ENCODE measurements around the gene TRIM66. TPM values are rescaled to one million over a fixed set of nuclear protein-coding genes. Genes with fewer than 3 reads are reported as not detected.

TRIM66 gene
- under 1 TPM; 0.48 to 0.97 (median 0.55) TPM for polyA plus RNA-seq

GRCh38 chr11:8682303-8683114, at the start of gene TRIM66, which contains the start of gene RPL27A:
Gene TRIM66, minus strand, starts transcription at chr11:8682665. Its CDS starts 10,391 bp downstream, at chr11:8672274.
Gene RPL27A, plus strand, starts transcription at chr11:8682792. Its CDS starts 22 bp downstream, at chr11:8682814.
- Mint-ChIP-seq H3K27me3 (ENCODE audit: low read depth in 3 of 3) (peaks cover 2 to 13% (median 13%) of the 10 kb centered on the region in 3 donors), H3K4me3 (peak within 1 kb of the TSS; percentile 93 to 96 (median 95)), H3K27ac (peak within 1 kb of the TSS; percentile 94 to 99 (median 97)), H3K9me3 (no peaks in the 10 kb centered on the region), H3K36me3 (peaks cover 17 to 25% (median 17%) of the 10 kb centered on the region in 3 donors), H3K4me1 (peaks cover 48 to 56% of the 10 kb centered on the region in 2 donors)
- peak; percentile 98 to 99 (median 98) for DNase-seq

- Mint-ChIP-seq H3K27me3 (ENCODE audit: low read depth in 3 of 3) (peaks cover 5% of the 10 kb centered on the region in 3 donors), H3K9me3 (no peaks in the 10 kb centered on the region), H3K4me1 (peaks cover 7 to 8% of the 10 kb centered on the region in 2 donors), H3K4me3 (no peak overlapping the region), H3K36me3 (no peaks in the 10 kb centered on the region), H3K27ac (peak overlapping the region in 1 of 6 donors; percentile 60)
- DNase-seq: no peak
These were observed 49.3 kb upstream of the TRIM66 start for GRCh38 chr11:8731647-8732323.

GRCh38 chr11:8730697-8731020, 48.2 kb upstream of the TRIM66 start:
- H3K9me3 Mint-ChIP-seq: no peaks in the 10 kb centered on the region

GRCh38 chr11:8729837-8730696, 47.6 kb upstream of the TRIM66 start:
- Mint-ChIP-seq H3K9me3 (no peaks in the 10 kb centered on the region), H3K36me3 (no peaks in the 10 kb centered on the region), H3K4me3 (no peak overlapping the region), H3K4me1 (peaks cover 7 to 8% of the 10 kb centered on the region in 2 donors), H3K27me3 (ENCODE audit: low read depth in 3 of 3) (peaks cover 5% of the 10 kb centered on the region in 3 donors), H3K27ac (no peak overlapping the region)
- DNase-seq: no peak

More at GRCh38 chr11:8730697-8731020, 48.2 kb upstream of the TRIM66 start:
- no peak overlapping the region for H3K4me3 Mint-ChIP-seq
- peaks cover 5% of the 10 kb centered on the region in 3 donors for H3K27me3 Mint-ChIP-seq (ENCODE audit: low read depth in 3 of 3)
- H3K36me3 Mint-ChIP-seq: no peaks in the 10 kb centered on the region
- H3K27ac Mint-ChIP-seq: no peak overlapping the region
- H3K4me1 Mint-ChIP-seq: peaks cover 7 to 8% of the 10 kb centered on the region in 2 donors
- DNase-seq: no peak

GRCh38 chr11:8729067-8729466, 46.6 kb upstream of the TRIM66 start:
- H3K9me3 Mint-ChIP-seq: no peaks in the 10 kb centered on the region
- no peak overlapping the region for H3K27ac Mint-ChIP-seq
- peaks cover 5% of the 10 kb centered on the region in 3 donors for H3K27me3 Mint-ChIP-seq (ENCODE audit: low read depth in 3 of 3)
- peaks cover 7 to 8% of the 10 kb centered on the region in 2 donors for H3K4me1 Mint-ChIP-seq
- DNase-seq: no peak
- H3K4me3 Mint-ChIP-seq: no peak overlapping the region
- H3K36me3 Mint-ChIP-seq: no peaks in the 10 kb centered on the region

GRCh38 chr11:8728563-8728962, 46.1 kb upstream of the TRIM66 start:
- H3K9me3 Mint-ChIP-seq: no peaks in the 10 kb centered on the region
- H3K4me3 Mint-ChIP-seq: no peak overlapping the region
- no peaks in the 10 kb centered on the region for H3K36me3 Mint-ChIP-seq
- no peak overlapping the region for H3K27ac Mint-ChIP-seq
- peaks cover 5% of the 10 kb centered on the region in 3 donors for H3K27me3 Mint-ChIP-seq (ENCODE audit: low read depth in 3 of 3)
- DNase-seq: no peak
- H3K4me1 Mint-ChIP-seq: peaks cover 7 to 8% of the 10 kb centered on the region in 2 donors

- no peaks in the 10 kb centered on the region for H3K9me3 Mint-ChIP-seq
- H3K27ac Mint-ChIP-seq: no peak overlapping the region
- H3K27me3 Mint-ChIP-seq (ENCODE audit: low read depth in 3 of 3): peaks cover 5% of the 10 kb centered on the region in 3 donors
- no peaks in the 10 kb centered on the region for H3K4me1 Mint-ChIP-seq
- no peaks in the 10 kb centered on the region for H3K36me3 Mint-ChIP-seq
- no peak for DNase-seq
- H3K4me3 Mint-ChIP-seq: no peak overlapping the region
These were observed 43.9 kb upstream of the TRIM66 start for GRCh38 chr11:8726395-8726794.

GRCh38 chr11:8724682-8725081, 42.2 kb upstream of the TRIM66 start:
- peaks cover 5 to 7% (median 5%) of the 10 kb centered on the region in 3 donors for H3K27me3 Mint-ChIP-seq (ENCODE audit: low read depth in 3 of 3)
- H3K27ac Mint-ChIP-seq: no peak overlapping the region
- no peak for DNase-seq
- no peaks in the 10 kb centered on the region for H3K36me3 Mint-ChIP-seq
- H3K9me3 Mint-ChIP-seq: no peaks in the 10 kb centered on the region
- no peak overlapping the region for H3K4me3 Mint-ChIP-seq
- H3K4me1 Mint-ChIP-seq: no peaks in the 10 kb centered on the region

- Mint-ChIP-seq H3K27me3 (ENCODE audit: low read depth in 3 of 3) (peaks cover 1 to 5% (median 3%) of the 10 kb centered on the region in 3 donors), H3K4me1 (no peaks in the 10 kb centered on the region), H3K27ac (no peak overlapping the region), H3K9me3 (no peaks in the 10 kb centered on the region), H3K36me3 (no peaks in the 10 kb centered on the region), H3K4me3 (no peak overlapping the region)
- DNase-seq: no peak
These were observed 41.2 kb upstream of the TRIM66 start for GRCh38 chr11:8723711-8724110.

GRCh38 chr11:8722809-8723208, 40.3 kb upstream of the TRIM66 start:
- Mint-ChIP-seq H3K27ac (no peak overlapping the region), H3K4me3 (no peak overlapping the region), H3K36me3 (no peaks in the 10 kb centered on the region), H3K9me3 (no peaks in the 10 kb centered on the region), H3K4me1 (no peaks in the 10 kb centered on the region), H3K27me3 (ENCODE audit: low read depth in 3 of 3) (peaks cover 1 to 5% (median 3%) of the 10 kb centered on the region in 3 donors)
- no peak for DNase-seq

GRCh38 chr11:8721609-8722500, 39.4 kb upstream of the TRIM66 start:
- Mint-ChIP-seq H3K36me3 (no peaks in the 10 kb centered on the region), H3K4me1 (peaks cover 2 to 6% of the 10 kb centered on the region in 2 donors), H3K9me3 (no peaks in the 10 kb centered on the region), H3K27me3 (ENCODE audit: low read depth in 3 of 3) (peaks cover 0 to 5% (median 3%) of the 10 kb centered on the region in 3 donors), H3K27ac (no peak overlapping the region), H3K4me3 (no peak overlapping the region)
- no peak for DNase-seq

GRCh38 chr11:8720868-8721608, 38.6 kb upstream of the TRIM66 start:
- Mint-ChIP-seq H3K27ac (no peak overlapping the region), H3K36me3 (no peaks in the 10 kb centered on the region), H3K9me3 (no peaks in the 10 kb centered on the region), H3K4me1 (peaks cover 2 to 6% of the 10 kb centered on the region in 2 donors), H3K27me3 (ENCODE audit: low read depth in 3 of 3) (peaks cover 0 to 5% (median 3%) of the 10 kb centered on the region in 3 donors), H3K4me3 (no peak overlapping the region)
- DNase-seq: no peak
